Skeletal muscle tissue (tissue), 4 donors: ENCODE results near the gene TNRC6B. TPM values are rescaled to one million over a fixed set of nuclear protein-coding genes. Genes with fewer than 3 reads are reported as not detected.
"Not testable (repeated sequence)": the region's sequence is repeated elsewhere in the genome, so short reads cannot be mapped to it uniquely, and the experiment has no call there.

Experiments used
- H3K27ac ChIP-seq: one replicate; pipeline ENCODE4 v1.7.0; 2013; ENCODE audit warnings: mild to moderate bottlenecking, low read depth, low read length, inconsistent platforms
- H3K27me3 ChIP-seq, 3 donors: one replicate each; pipeline ENCODE4 v1.7.0; 2013; ENCODE audit warnings: low read length in 3 of 3; ENCODE audit not compliant: control insufficient read depth in 3 of 3, insufficient read depth in 3 of 3
- H3K36me3 ChIP-seq, 3 donors: one replicate each; pipeline ENCODE4 v1.7.0; 2013; ENCODE audit warnings: low read length in 3 of 3; ENCODE audit not compliant: control insufficient read depth in 3 of 3, insufficient read depth in 3 of 3
- H3K4me1 ChIP-seq, 3 donors: one replicate each; pipeline ENCODE4 v1.7.0; 2013; ENCODE audit warnings: low read length in 3 of 3, mild to moderate bottlenecking in 3 of 3; ENCODE audit not compliant: control insufficient read depth in 3 of 3, insufficient read depth in 3 of 3
- H3K4me3 ChIP-seq, 3 donors: one replicate each; pipeline ENCODE4 v1.7.0; 2013; ENCODE audit warnings: low read length in 3 of 3
- H3K9ac ChIP-seq, 3 donors: one replicate each; pipeline ENCODE4 v1.7.0; 2013; ENCODE audit warnings: low read length in 3 of 3, mild to moderate bottlenecking in 3 of 3, moderate library complexity in 2 of 3, low read depth in 1 of 3
- H3K9me3 ChIP-seq, 3 donors: one replicate each; pipeline ENCODE4 v1.7.0; 2013; ENCODE audit warnings: low read length in 3 of 3; ENCODE audit not compliant: control insufficient read depth in 3 of 3
- total RNA-seq: library from RNA; depleted of rRNA; stranded (reverse); fragments of >200 nt; gene quantifications from one replicate; pipeline ENCODE4 v1.2.3, GENCODE V29; 2014
- donor health status: Osteomylitis.

The TNRC6B gene
- total RNA-seq, 1 donor from 2014 or later: 28.2 TPM

DNA sequence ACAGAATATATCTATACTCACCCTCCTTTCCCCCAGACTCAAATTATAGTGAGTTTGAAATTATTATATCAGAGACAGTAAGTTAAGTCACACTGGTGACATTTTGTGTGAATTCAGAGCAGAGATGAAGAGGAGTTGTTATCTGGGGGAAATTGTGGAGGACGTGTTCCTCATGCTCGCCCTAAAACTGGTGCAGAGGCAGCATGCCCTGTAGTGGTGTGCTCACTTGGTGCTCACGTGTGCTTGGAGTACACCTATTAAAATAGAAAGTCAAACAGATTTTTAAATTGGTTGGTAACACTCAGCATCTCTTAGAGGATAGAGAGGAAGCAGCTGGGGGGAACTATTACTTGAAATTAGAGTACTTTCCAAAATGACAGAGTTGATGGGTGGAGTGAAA, 117.0 kb downstream of the TNRC6B start:
- peaks cover 8 to 26% (median 16%) of the 10 kb centered on the region in 3 donors for H3K36me3 ChIP-seq
- H3K9ac ChIP-seq: no peak overlapping the region
- no peaks in the 10 kb centered on the region for H3K27me3 ChIP-seq

DNA sequence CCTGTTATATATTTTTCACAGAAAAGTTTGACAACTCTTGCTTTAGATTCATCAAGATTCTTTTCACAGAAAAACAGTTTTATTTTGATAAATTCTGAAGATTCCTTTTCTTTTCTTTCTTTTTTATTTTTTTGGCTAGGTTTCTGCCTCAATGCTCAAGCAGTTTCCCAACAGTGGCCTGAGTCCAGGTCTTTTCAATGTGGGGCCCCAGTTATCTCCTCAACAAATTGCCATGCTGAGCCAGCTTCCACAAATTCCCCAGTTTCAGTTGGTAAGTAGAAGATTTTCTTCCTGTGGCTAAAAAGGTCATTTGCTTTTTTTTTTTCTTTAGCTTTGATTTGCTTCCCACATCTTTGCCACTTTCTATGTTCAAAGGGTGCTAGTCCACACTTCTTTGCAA, 122.6 kb downstream of the TNRC6B start:
- Histone ChIP-seq H3K9ac (no peak overlapping the region), H3K27ac (no peak overlapping the region), H3K4me1 (no peaks in the 10 kb centered on the region), H3K9me3 (no peaks in the 10 kb centered on the region), H3K36me3 (peaks cover 18 to 35% (median 25%) of the 10 kb centered on the region in 3 donors), H3K4me3 (no peak overlapping the region), H3K27me3 (no peaks in the 10 kb centered on the region)

More for the DNA sequence above, 117.0 kb downstream of the TNRC6B start:
- H3K9me3 ChIP-seq: no peaks in the 10 kb centered on the region
- no peak overlapping the region for H3K27ac ChIP-seq
- no peaks in the 10 kb centered on the region for H3K4me1 ChIP-seq
- H3K4me3 ChIP-seq: no peak overlapping the region

DNA sequence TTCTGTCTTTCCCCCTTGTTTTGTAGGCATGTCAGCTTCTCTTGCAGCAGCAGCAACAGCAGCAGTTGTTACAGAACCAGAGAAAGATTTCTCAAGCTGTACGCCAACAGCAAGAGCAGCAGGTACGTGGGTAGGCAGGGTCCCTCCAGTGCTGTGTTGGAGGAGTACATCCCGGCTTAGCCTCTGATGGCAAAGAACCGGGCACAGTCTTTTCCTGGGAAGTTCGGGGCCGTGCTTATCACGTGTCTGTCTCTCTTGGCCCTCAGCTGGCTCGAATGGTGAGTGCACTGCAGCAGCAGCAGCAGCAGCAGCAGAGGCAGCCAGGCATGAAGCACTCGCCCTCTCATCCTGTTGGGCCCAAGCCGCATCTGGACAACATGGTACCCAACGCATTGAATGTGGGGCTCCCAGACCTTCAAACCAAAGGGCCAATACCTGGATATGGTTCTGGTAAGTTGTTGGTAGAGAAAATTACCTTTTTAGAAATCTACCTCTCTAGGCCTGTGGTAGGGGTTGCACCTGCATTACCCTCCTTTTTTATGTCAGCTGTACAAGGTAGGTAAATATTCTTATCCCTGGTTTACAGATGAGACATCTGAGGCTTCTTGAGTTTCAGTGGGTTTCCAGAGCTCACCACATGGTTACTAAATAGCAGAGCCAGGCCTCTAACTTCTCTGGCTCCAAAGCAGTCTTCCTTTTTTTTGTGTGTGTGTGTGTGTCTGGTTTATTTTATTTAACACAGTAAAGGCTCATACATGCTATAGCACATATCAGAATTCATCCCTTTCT, 123.4 kb downstream of the TNRC6B start:
- Histone ChIP-seq H3K27me3 (no peaks in the 10 kb centered on the region), H3K9ac (no peak overlapping the region), H3K36me3 (peaks cover 22 to 32% (median 25%) of the 10 kb centered on the region in 3 donors), H3K4me1 (no peaks in the 10 kb centered on the region), H3K9me3 (no peaks in the 10 kb centered on the region), H3K4me3 (no peak overlapping the region), H3K27ac (no peak overlapping the region)

DNA sequence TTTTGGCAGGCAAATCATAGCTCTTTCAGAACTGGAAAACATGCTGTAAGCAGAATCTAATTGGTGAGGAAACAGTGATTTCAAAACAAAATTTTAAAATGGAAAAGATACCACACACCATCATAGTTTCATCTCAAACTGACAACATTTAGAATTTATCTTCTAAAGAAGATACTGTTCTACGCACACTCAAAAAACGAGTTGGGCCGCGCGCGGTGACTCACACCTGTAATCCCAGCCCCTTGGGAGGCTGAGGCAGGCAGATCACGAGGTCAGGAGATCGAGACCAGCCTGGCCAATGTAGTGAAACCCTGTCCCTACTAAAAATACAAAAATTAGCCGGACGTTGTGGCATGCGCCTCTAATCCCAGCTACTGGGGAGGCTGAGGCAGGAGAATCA, 124.4 kb downstream of the TNRC6B start:
- Histone ChIP-seq H3K9me3 (no peaks in the 10 kb centered on the region), H3K4me3 (no peak overlapping the region), H3K27ac (no peak overlapping the region), H3K36me3 (peaks cover 22 to 33% (median 26%) of the 10 kb centered on the region in 3 donors), H3K9ac (no peak overlapping the region), H3K4me1 (no peaks in the 10 kb centered on the region), H3K27me3 (no peaks in the 10 kb centered on the region)

DNA sequence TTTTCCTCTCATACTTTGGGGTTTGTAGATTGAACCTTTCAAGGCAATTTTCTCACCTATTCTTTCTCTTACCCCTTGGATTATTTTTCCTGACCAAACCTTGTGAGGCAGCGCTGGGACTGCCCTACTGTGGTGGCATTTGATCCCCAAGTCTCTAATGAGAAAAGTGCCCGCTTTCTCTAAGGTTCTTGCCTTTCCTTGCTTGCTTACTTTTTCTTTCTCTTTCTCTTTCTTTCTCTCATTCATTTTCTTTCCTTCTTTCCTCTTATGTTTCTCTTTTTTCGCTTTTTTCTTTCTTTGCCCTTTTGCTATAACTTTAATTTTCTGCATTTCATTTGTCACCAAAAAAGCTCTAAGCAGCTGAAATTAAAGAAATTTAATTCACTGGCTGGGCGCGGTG, 127.9 kb downstream of the TNRC6B start:
- H3K9ac ChIP-seq: no peak overlapping the region
- H3K4me3 ChIP-seq: no peak overlapping the region
- H3K9me3 ChIP-seq: no peaks in the 10 kb centered on the region
- H3K27me3 ChIP-seq: no peaks in the 10 kb centered on the region
- H3K27ac ChIP-seq: no peak overlapping the region
- peaks cover 26 to 56% (median 36%) of the 10 kb centered on the region in 3 donors for H3K36me3 ChIP-seq
- H3K4me1 ChIP-seq: peaks cover 2 to 6% (median 5%) of the 10 kb centered on the region in 3 donors

DNA sequence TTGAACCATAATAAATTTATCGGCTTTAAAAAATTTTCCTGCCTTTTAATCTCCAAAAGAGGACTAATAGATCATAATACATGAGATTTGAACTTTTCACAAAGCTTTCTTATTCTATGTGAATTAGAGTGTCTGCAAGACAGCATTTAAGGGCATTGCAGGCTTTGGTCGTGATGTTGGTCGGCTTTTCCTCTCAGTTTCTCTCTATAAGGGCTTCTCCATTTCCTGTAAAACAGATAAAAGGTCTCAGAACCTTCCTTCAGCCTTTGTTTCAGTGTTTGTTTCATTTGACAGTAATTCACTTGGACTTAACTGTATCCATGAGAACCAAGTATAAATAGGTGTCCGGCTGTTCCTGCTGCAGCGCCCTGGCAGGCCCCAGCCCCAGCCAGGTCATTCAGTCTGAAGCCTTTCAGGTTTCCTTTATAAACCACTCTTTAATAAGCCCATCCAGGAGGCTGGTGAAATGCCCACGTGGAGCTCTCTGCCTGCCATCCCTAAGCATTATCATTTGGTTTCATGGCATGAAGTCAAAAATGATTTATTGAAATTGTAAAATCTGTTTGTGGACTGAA, 131.4 kb downstream of the TNRC6B start:
- peaks cover 2 to 6% (median 5%) of the 10 kb centered on the region in 3 donors for H3K4me1 ChIP-seq
- H3K36me3 ChIP-seq: peaks cover 25 to 56% (median 31%) of the 10 kb centered on the region in 3 donors
- no peak overlapping the region for H3K9ac ChIP-seq
- no peaks in the 10 kb centered on the region for H3K9me3 ChIP-seq
- no peak overlapping the region for H3K4me3 ChIP-seq
- H3K27me3 ChIP-seq: no peaks in the 10 kb centered on the region
- H3K27ac ChIP-seq: no peak overlapping the region

DNA sequence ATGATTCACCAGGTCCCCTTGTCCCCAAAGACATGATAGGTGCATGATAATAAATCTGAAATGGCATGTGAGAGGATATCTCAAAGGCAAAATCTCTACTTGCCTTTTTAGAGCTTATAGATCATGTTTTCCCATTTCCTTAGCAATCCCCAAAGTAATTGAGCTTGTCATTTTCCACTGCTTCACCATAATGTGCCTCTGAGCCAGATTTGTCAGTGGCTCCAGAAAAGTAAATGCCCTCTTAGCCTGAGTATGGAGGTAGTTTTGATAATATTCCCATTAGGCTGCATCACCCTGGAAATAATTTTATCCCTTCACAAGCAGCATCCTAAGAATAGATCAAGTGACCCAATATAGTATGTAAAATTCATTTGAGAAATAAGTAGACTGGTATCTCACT, 131.9 kb downstream of the TNRC6B start:
- H3K9ac ChIP-seq: no peak overlapping the region
- H3K27ac ChIP-seq: no peak overlapping the region
- H3K4me3 ChIP-seq: no peak overlapping the region
- H3K9me3 ChIP-seq: no peaks in the 10 kb centered on the region
- no peaks in the 10 kb centered on the region for H3K27me3 ChIP-seq
- H3K4me1 ChIP-seq: peaks cover 2 to 6% (median 5%) of the 10 kb centered on the region in 3 donors
- H3K36me3 ChIP-seq: peaks cover 25 to 61% (median 37%) of the 10 kb centered on the region in 3 donors

DNA sequence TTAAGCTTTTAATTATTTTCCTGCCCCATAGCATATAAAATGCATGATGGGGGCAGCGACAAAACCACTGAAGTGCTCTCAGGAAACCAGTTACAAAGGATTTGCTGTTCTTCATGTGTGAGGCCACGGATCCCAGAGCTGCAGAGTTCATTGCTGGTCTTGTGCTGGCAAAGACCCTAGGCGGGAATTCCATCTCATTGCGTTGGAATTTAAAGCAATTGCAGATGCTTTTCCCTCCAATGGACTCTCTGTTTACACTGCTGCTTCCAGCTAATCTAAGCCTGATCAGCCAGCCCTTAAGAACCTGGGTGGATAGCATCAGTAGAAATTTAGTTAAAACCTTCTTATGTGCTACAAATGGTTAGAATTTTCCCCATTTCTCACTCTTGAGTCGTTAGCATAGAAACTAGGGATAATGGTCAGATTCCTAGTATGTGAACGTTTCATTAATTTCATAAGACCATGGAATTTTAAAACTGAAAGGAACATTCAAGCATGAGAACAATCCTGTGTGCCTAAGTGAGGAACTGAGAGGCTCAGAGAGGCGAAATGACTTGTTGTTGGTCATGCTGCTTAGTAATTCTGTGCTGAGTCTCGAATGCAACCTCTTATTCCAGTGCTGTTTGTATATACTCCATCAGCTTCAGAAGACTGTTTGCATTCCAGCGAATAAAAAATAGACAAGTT, 132.5 kb downstream of the TNRC6B start:
- Histone ChIP-seq H3K4me1 (peaks cover 2 to 6% (median 5%) of the 10 kb centered on the region in 3 donors), H3K27me3 (no peaks in the 10 kb centered on the region), H3K36me3 (peaks cover 26 to 66% (median 43%) of the 10 kb centered on the region in 3 donors), H3K9me3 (no peaks in the 10 kb centered on the region), H3K4me3 (no peak overlapping the region), H3K9ac (no peak overlapping the region), H3K27ac (no peak overlapping the region)

DNA sequence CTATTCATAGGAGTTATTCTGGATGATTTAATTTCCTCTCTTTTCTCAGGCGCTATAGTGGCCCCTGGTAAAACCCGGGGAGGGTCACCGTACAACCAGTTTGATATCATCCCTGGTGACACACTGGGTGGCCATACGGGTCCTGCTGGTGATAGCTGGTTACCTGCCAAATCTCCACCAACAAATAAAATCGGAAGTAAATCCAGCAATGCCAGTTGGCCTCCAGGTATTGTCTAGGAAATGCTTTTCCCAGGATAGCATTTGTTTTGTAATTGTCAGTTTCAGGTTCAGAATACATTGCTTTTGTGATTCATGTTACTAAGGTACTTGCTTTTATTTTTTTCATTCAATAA, 133.0 kb downstream of the TNRC6B start:
- Histone ChIP-seq H3K36me3 (peaks cover 26 to 71% (median 48%) of the 10 kb centered on the region in 3 donors), H3K9ac (no peak overlapping the region), H3K27me3 (no peaks in the 10 kb centered on the region), H3K9me3 (no peaks in the 10 kb centered on the region), H3K4me1 (peaks cover 2 to 6% (median 5%) of the 10 kb centered on the region in 3 donors), H3K27ac (no peak overlapping the region), H3K4me3 (no peak overlapping the region)

DNA sequence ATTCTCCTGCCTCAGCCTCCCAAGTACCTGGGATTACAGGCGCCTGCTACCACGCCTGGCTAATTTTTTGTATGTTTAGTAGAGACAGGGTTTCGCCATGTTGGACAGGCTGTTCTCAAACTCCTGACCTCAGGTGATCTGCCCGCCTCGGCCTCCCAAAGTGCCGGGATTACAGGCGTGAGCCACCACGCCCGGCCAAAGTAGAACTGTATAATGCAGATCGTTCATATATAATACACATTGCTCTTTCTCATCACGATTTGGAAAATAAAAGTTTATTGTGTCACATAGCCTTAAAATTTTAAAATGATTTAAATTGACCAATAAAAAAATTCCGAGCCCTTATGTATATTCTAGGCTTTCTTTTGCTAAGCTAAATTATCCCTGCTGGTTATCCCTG, 133.9 kb downstream of the TNRC6B start:
- H3K4me1 ChIP-seq, H3K27me3 ChIP-seq, H3K4me3 ChIP-seq, H3K9ac ChIP-seq, H3K9me3 ChIP-seq, H3K27ac ChIP-seq: not testable (repeated sequence)
- peaks cover 31 to 78% (median 54%) of the 10 kb centered on the region in 3 donors for H3K36me3 ChIP-seq
